ENCODE results near the gene SEMA5A.

DNA sequence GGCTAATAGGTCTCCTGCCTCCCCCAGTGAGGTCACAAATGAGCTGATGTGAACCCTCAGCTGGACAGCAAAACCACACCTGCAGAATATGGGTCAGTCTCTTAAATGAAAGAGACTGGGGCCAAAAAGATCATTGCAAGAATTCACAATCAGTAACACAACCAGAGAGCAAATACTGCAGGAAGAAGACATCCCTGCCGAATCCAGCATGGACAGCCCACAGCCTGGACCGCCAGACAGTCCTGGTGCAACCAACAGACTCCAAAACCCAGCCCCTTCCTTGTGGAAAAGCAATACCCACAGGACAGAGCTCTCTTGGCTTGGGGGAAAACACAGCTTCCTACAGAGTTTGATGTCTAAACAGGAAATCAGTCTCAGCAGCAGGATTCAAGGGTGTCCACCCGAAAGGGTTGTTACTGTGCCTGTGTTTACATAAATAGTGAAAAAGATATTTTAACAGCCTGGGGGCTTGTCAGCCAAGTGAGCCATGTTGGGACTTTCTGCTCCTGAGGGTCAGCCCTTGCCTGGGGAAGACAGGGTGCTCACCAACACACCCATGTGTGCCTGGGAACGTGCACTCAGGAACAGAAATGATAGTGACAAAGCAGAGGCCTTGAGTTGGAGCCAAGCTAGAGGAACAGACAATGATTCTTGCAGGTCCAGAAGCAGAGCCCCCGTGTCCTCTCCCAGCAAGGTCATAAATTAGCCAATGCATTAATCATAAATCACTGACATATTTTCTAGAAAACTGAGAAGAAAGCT, 106.2 kb downstream of the SEMA5A start:
- TF ChIP-seq, protein P1, sequence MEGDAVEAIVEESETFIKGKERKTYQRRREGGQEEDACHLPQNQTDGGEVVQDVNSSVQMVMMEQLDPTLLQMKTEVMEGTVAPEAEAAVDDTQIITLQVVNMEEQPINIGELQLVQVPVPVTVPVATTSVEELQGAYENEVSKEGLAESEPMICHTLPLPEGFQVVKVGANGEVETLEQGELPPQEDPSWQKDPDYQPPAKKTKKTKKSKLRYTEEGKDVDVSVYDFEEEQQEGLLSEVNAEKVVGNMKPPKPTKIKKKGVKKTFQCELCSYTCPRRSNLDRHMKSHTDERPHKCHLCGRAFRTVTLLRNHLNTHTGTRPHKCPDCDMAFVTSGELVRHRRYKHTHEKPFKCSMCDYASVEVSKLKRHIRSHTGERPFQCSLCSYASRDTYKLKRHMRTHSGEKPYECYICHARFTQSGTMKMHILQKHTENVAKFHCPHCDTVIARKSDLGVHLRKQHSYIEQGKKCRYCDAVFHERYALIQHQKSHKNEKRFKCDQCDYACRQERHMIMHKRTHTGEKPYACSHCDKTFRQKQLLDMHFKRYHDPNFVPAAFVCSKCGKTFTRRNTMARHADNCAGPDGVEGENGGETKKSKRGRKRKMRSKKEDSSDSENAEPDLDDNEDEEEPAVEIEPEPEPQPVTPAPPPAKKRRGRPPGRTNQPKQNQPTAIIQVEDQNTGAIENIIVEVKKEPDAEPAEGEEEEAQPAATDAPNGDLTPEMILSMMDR (IDR thresholded peaks at IDR 0.05): no peak
- TF ChIP-seq POLR2A (IDR thresholded peaks at IDR 0.05) (no peak), POLR2AphosphoS5 (IDR thresholded peaks at IDR 0.05; ENCODE audit: insufficient read depth in 1 of 2, low read depth in 1 of 2) (no peak)
